GM18861 (cell line): ENCODE results near the gene SRC.

Experiments
- ATAC-seq: cut with Tn5 transposase; IDR thresholded peaks from one replicate; pipeline ENCODE4 v1.9.1; 2021; ENCODE audit not compliant: unreplicated experiment

Gene SRC

DNA sequence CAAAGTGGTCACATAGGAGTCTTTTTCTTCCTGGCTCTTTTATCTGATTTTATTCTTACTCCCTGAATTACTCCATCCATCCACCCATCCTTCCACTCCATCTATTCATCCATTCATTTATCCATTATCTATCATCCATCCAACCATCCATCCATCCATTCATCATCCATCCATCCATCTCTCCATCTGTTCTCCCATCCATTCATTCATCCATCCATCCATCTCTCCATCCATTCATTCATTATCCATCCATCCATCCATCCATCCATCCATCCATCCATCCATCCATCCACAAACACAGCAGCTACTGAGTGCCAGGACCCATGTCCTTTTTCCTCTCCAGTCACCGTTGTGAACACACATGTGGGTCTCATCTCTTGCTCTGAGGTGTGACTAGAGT lies 96.6 kb downstream of the SRC start:
- no peak for ATAC-seq

DNA sequence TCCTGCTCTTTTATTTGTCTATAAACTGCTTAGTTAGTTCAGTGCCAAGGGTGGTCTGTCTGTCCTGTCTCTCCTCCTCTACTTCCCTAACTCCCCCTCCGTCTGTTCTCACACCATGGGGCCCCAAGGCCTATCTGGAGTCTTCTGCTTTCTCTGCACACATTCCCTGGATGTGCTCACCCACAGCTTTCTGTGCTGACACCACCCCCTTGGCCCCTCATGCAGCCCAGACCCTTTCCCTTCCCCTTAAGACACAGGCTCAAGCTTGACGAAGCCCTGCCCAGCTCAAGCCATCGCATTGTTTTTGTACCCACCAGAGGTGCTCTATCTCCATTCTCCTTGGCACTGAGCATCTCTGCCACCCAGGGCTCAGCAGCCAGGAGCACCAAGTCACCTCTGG lies 97.0 kb downstream of the SRC start:
- ATAC-seq = no peak

DNA sequence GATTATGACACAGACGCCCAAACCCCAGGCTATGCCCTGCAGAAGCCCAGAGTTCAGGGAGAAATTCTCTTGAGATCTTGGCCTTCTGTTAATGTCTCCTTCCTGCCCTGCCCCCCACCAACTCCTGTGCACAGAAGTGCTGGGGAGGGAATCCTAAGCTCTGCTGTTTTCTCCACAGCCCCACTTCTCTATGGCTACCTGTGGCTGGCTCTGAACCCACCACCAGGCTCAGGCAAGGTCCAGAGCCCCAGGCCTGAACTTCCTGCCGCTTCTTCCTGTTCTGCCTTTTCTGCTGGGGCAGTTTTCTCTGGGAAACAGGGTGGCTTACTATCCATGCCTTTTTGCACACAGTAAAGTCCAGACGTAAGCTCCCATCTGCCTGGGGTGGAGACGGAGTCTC lies 97.7 kb downstream of the SRC start:
- ATAC-seq = no peak

DNA sequence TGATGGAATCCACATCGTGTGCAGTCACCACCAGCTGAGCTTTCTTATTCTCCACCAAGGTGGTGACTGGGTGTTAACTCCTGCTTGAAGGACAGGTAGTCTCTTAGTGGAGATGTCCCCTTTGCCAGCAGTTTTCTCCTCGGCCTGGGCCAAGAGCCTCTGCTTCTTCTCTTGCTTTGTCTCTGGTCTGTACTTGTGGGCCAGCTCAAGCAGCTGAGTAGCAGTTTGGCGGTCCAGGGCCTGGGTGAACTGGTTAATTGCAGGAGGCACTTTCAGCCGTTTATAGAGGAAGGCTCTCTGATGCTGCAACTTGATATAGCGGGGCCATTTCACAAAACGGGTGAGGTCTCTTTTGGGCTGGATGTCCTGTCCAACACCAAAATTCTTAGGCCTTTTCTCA lies 99.1 kb downstream of the SRC start:
- no peak for ATAC-seq

DNA sequence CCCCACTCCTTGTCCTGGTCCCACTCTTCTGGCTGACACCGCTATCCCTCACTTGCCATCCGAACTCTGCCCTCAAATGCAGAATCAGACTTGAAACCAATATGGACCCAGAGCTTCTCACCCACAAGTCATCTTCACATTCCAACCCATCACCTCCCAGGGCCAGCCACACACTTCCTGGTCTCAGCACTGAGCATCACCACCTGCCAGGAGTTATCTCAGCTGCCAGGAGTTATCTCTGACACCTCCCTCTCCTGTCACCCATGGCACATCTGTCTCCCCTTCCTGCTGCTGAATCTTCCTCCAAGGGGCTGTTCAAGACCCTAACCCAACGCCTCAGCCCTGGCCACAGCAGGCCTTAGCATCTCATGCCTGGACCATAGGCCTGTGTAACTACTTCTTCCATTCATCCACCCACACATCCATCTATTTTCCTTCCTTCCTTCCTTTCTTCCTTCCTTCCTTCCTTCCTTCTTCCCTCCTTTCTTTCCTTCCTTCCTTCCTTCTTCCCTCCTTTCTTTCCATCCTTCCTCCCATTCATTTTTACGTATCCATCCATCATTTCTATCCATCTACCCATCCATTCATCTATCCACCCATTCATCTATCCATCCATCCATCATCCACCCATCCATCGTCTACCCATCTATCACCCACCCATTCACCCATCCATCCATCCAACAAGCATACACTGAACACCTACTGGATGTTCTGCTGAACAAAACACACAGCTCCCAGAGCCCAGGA lies 100.5 kb downstream of the SRC start:
- ATAC-seq = no peak

DNA sequence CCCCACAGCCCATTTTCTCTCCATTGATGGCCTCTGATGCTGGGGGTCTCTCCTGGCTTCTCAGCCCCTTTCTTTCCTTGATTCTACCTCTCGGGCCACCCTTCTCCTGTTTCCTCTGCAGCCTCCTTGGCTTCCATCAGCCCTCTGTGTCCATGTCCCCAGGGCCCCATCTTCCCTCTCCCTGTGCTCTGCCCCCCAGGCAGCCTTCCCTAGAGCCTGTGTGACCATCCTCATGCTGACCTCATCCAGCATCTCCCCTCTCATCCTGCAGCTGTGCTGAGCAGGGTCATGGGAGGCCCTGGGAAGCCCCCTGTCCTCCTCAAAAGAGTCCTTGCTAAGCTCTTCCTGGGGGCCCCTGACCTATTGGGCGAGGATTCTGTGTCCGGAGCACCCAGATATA lies 101.7 kb downstream of the SRC start:
- no peak for ATAC-seq

DNA sequence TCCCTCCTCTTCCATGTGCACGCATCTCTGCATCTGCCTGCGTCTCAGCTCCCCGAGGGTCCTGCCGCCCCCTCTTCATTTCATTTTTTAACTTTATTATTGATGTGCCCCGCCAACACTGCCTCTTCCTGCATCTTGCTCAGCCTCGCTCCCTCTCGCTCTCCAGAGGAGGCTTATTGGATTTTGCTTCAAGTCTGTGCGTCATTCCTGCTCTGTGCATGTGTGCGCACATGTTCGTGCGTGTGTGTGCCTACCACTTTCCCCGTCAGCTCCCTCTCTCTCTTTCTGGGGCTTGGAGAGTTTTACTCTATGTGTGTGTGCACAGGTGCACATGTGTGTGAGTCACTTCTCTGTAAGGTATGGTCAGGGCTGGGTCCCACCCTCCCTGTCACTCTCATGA lies 103.3 kb downstream of the SRC start:
- no peak for ATAC-seq

DNA sequence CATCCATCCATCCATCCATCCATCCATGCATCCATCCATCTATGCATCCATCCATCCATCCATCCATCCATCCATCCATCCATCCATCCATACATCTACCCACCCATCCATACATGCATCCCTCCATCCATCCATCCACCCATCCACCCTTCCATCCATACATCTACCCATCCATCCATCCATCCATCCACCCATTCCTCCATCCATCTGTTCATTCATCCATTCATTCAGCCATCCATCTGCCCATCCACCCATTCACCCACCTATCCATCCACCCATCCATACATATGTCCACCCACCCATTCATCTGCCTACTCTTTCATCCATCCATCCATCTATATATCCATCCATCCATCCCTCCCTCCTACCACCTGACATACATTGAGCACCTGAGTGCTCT lies 104.4 kb downstream of the SRC start:
- no peak for ATAC-seq

DNA sequence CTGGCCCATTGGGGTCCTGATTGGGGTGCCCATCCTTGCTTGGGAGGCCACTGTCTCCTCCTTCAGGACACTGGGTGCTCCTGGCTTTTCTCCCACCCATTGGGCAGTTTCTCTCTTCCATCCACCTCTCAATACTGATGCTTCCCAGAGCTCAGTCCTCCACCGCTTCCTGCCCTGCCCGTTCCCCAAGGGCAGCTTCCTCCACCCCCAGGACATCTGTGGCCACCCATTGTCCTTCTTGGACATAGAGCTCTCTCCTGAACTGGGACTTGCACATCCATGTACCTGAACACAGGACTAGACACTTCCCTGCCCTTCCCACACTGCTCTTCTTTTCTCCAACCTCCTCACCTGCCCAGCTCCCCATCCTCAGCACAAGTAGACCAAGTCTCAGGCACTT lies 105.7 kb downstream of the SRC start:
- no peak for ATAC-seq

DNA sequence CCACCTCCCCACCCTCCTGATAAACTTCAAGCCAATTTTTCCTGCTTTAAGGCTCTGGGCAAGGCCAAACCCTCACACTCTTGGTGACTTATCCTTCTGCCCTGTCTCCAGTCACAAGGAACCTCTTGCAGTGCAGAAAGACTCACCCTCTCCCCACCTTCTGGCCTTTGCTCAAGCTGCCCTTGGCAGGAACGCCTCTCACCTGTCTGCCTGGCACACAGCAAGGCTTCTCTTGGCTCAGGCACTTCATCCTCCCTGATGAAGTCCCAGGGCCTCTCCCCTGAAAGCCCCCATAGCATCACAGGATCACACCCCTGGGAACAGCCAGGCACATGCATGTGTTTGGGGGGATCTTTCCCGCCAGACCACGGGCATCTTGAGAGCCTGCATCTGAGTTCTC lies 106.3 kb downstream of the SRC start:
- no peak for ATAC-seq

DNA sequence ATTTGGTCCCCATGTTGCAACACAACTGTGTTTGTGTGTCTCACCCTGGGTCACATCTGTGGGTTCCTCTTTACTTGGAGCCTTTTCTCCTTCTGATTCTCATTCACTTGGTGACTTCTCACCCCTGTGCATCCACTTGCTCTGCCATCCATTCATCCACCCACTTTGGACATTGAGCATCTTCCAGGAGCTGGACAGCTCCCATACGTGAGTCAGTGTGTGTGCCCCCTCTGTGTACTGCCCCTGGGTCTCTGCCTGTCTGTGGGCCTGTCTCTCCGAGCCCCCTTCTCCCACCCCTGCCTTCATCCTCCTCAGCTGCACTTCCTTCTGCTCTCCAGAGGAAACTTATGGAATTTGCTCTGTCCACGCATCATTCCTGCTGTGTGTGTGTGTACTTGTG lies 107.3 kb downstream of the SRC start:
- no peak for ATAC-seq

DNA sequence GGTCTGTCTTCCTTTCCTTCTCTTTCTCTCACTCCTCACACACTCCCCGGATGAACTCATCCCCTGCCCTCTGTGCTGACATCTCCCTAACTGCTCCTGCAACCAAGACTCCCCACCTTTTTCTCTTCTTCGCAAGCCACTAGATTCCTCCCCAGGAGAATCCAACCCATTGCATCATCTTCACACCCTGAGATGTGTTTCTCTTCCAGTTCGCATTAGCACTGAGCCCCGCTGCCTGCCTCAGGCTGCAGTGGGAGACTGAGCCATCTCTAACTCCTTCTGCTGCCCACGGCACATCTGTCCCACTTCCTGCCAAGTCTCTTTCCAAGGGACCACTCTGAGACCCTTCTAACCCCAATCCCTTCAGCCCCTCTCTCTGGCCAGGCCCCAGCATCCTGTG lies 107.9 kb downstream of the SRC start:
- no peak for ATAC-seq

DNA sequence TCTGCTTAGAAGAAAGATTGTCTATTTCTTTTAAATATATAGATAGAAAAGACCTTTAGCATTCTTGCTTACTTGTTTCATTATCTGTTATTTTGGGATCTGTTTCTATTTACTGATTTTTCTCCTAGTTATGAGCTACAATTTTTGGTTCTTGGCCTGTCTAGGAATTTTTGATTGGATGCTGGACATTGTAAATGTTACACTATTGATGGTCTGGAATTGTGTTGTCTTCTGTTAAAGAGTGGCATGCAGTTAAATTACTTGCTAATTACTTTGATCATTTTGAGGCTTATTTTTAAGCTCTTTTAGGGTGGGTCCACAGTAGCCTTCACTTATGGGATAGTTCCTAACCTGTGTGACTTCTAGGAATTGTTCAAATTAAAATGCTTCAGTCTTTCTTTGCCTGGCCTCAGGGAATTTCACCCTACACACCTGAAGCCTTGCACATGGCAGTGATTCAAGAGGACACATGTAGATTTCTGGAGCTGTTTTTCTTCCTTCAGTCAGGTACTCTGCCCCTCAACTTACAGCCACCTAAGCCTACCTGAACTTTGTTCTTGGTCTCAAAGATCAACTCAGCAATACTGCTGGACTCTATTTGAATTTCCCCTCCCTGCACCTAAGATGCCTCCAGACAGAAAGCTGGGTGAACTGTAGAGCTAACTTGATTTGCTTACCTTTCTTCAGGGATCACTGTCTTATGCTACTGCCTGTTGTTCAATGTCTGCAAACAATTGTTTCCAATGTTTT lies 108.9 kb downstream of the SRC start:
- ATAC-seq = no peak
